IPS DF 6.9 (cell line): Measurements from ENCODE around the gene COL4A2.
A peak's percentile ranks its signal among the peaks of the same experiment; 100 is the strongest.

Experiments
- DNase-seq: peaks from one replicate; pipeline ENCODE4 v3.0.0-alpha.2; 2013; ENCODE audit warnings: low read depth, low spot score
- H3K27ac ChIP-seq: one replicate; pipeline ENCODE4 v1.5.1; 2013; ENCODE audit warnings: low read length, control low read depth
- H3K27me3 ChIP-seq: 2 replicates; pipeline ENCODE4 v1.6.1; 2013; ENCODE audit warnings: mild to moderate bottlenecking, low read length; ENCODE audit not compliant: control insufficient read depth, insufficient read depth
- H3K36me3 ChIP-seq: 2 replicates; pipeline ENCODE4 v1.6.1; 2013; ENCODE audit warnings: low read length; ENCODE audit not compliant: control insufficient read depth, insufficient read depth
- H3K4me1 ChIP-seq: 2 replicates; pipeline ENCODE4 v1.6.1; 2013; ENCODE audit warnings: low read length; ENCODE audit not compliant: control insufficient read depth, insufficient read depth
- H3K4me3 ChIP-seq: 2 replicates; pipeline ENCODE4 v1.5.1; 2013; ENCODE audit warnings: mild to moderate bottlenecking, low read length
- H3K9me3 ChIP-seq: 2 replicates; pipeline ENCODE4 v1.6.1; 2013; ENCODE audit warnings: low read length, inconsistent platforms; ENCODE audit not compliant: control insufficient read depth, insufficient read depth
- WGBS: extraction: QIAGEN DNeasy Blood & Tissue Kit; methylation state at CpG from one replicate; pipeline ENCODE4 v1.1.7; 2013; ENCODE audit warnings: mixed read lengths, missing lambda C conversion rate; ENCODE audit not compliant: insufficient read length, insufficient coverage; 5-methylcytosine and 5-hydroxymethylcytosine counted together

Gene COL4A2

GRCh38 chr13:110306960-110307766 lies at the start of gene COL4A2, which contains the start of gene COL4A1:
COL4A2 (plus strand) TSS chr13:110307284; CDS start chr13:110307904, 620 bp downstream.
COL4A1 (minus strand) TSS chr13:110307157; CDS start chr13:110307027, 130 bp downstream.
- H3K27ac ChIP-seq, result no peak within 1 kb of the TSS
- H3K36me3 ChIP-seq, result 0 out of 2 replicates have a peak, but pooled peaks cover 2% of the 10 kb centered on the region
- H3K4me3 ChIP-seq, result peak within 1 kb of the TSS; percentile 89
- WGBS, result no CpG with 5 or more reads among the region's 96 CpGs
- H3K27me3 ChIP-seq, result peaks cover 4% of the 10 kb centered on the region; the same call in 1 of the 2 replicates
- H3K4me1 ChIP-seq, result no peaks in the 10 kb centered on the region; the same call in none of the 2 replicates
- H3K9me3 ChIP-seq, result no peaks in the 10 kb centered on the region
- no peak for DNase-seq

- Histone ChIP-seq H3K4me1 (peaks cover 6% of the 10 kb centered on the region; the same call in 1 of the 2 replicates), H3K4me3 (no peak overlapping the region), H3K27ac (no peak overlapping the region), H3K36me3 (no peaks in the 10 kb centered on the region), H3K27me3 (no peaks in the 10 kb centered on the region), H3K9me3 (no peaks in the 10 kb centered on the region)
- DNase-seq, result no peak
- WGBS, result no CpG with 5 or more reads among the region's 3 CpGs
These were observed 49.7 kb upstream of the COL4A2 start for GRCh38 chr13:110257408-110257807.

- Histone ChIP-seq H3K27me3 (no peaks in the 10 kb centered on the region), H3K9me3 (no peaks in the 10 kb centered on the region), H3K27ac (no peak overlapping the region), H3K36me3 (no peaks in the 10 kb centered on the region), H3K4me1 (peaks cover 8% of the 10 kb centered on the region; the same call in 1 of the 2 replicates), H3K4me3 (no peak overlapping the region)
- DNase-seq, result no peak
- no CpG with 5 or more reads among the region's 12 CpGs for WGBS
These were observed 48.0 kb upstream of the COL4A2 start for GRCh38 chr13:110258876-110259631.

GRCh38 chr13:110259651-110260050 lies 47.4 kb upstream of the COL4A2 start:
- Histone ChIP-seq H3K4me3 (no peak overlapping the region), H3K27ac (no peak overlapping the region), H3K27me3 (no peaks in the 10 kb centered on the region), H3K9me3 (no peaks in the 10 kb centered on the region), H3K36me3 (no peaks in the 10 kb centered on the region), H3K4me1 (peaks cover 8% of the 10 kb centered on the region; the same call in 1 of the 2 replicates)
- no peak for DNase-seq
- no CpG with 5 or more reads among the region's 6 CpGs for WGBS

GRCh38 chr13:110261166-110262081 lies 45.7 kb upstream of the COL4A2 start:
- no CpG with 5 or more reads among the region's 19 CpGs for WGBS
- H3K4me1 ChIP-seq, result peaks cover 6% of the 10 kb centered on the region

GRCh38 chr13:110262082-110262436 lies 45.0 kb upstream of the COL4A2 start:
- WGBS, result no CpG with 5 or more reads among the region's 11 CpGs
- no peak overlapping the region for H3K27ac ChIP-seq
- H3K4me1 ChIP-seq, result peaks cover 6% of the 10 kb centered on the region

More at GRCh38 chr13:110261166-110262081, 45.7 kb upstream of the COL4A2 start:
- H3K9me3 ChIP-seq, result no peaks in the 10 kb centered on the region
- no peak overlapping the region for H3K4me3 ChIP-seq
- no peaks in the 10 kb centered on the region for H3K36me3 ChIP-seq
- no peaks in the 10 kb centered on the region for H3K27me3 ChIP-seq
- H3K27ac ChIP-seq, result no peak overlapping the region
- DNase-seq, result no peak

GRCh38 chr13:110262508-110263291 lies 44.4 kb upstream of the COL4A2 start:
- Histone ChIP-seq H3K27ac (no peak overlapping the region), H3K27me3 (no peaks in the 10 kb centered on the region), H3K36me3 (no peaks in the 10 kb centered on the region), H3K9me3 (no peaks in the 10 kb centered on the region), H3K4me1 (peaks cover 6% of the 10 kb centered on the region), H3K4me3 (no peak overlapping the region)
- DNase-seq, result no peak
- no CpG with 5 or more reads among the region's 11 CpGs for WGBS

More at GRCh38 chr13:110262082-110262436, 45.0 kb upstream of the COL4A2 start:
- Histone ChIP-seq H3K4me3 (no peak overlapping the region), H3K36me3 (no peaks in the 10 kb centered on the region), H3K9me3 (no peaks in the 10 kb centered on the region), H3K27me3 (no peaks in the 10 kb centered on the region)
- DNase-seq, result no peak

GRCh38 chr13:110263404-110263803 lies 43.7 kb upstream of the COL4A2 start:
- Histone ChIP-seq H3K4me1 (peaks cover 6% of the 10 kb centered on the region), H3K27ac (no peak overlapping the region), H3K27me3 (no peaks in the 10 kb centered on the region), H3K4me3 (no peak overlapping the region), H3K36me3 (no peaks in the 10 kb centered on the region), H3K9me3 (no peaks in the 10 kb centered on the region)
- no CpG with 5 or more reads among the region's 5 CpGs for WGBS
- no peak for DNase-seq

GRCh38 chr13:110263888-110264287 lies 43.2 kb upstream of the COL4A2 start:
- Histone ChIP-seq H3K36me3 (no peaks in the 10 kb centered on the region), H3K9me3 (no peaks in the 10 kb centered on the region), H3K4me3 (no peak overlapping the region), H3K27ac (no peak overlapping the region), H3K27me3 (no peaks in the 10 kb centered on the region), H3K4me1 (peaks cover 6% of the 10 kb centered on the region)
- DNase-seq, result no peak
- no CpG with 5 or more reads among the region's 5 CpGs for WGBS
